ENCODE data around the gene CATSPER1. TPM values are rescaled to one million over a fixed set of nuclear protein-coding genes. Genes with fewer than 3 reads are reported as not detected.

The CATSPER1 gene
- total and polyA plus RNA-seq, 2 of the 8 experiments (the other 6 are each of a cell fraction or from before 2014, with no cell fraction given): not detected

DNA sequence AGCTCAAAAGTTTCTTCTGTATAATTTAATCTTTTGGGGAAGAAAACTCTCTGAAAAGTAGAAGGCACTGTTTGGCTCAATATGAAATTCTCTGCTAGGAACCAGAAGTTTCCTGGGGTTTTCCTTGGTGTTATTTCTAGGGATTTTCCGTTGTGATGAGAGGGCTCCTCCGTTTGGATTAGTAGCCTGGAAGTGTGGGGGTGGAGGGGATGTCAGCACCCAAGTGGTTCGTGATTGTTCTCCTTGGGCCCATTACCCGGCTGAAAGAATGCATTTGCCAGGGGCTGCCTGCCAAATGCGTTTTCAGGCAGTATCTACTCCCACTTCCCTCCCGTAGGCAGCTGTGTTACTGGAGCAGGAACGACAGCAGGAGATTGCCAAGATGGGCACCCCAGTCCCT is 30.2 kb upstream of the CATSPER1 start:
- Histone ChIP-seq H3K27me3 (replicated peaks in 1 of 4; ENCODE audit: control insufficient read depth in 3 of 4, extremely low read depth in 1 of 4, insufficient read depth in 3 of 4, low read length in 3 of 4) (no peaks in the 10 kb centered on the region), H3K27ac (ENCODE audit: low read depth, low read length) (no peak overlapping the region), H4K91ac (replicated peaks; ENCODE audit: insufficient read length, low read length) (no peak overlapping the region), H2BK120ac (replicated peaks; ENCODE audit: low read depth, low read length) (no peak overlapping the region), H3K18ac (ENCODE audit: extremely low read depth, low read length) (no peak overlapping the region), H2BK20ac (ENCODE audit: low read length) (no peak overlapping the region), H3K56ac (replicated peaks; ENCODE audit: insufficient read length, low read depth, low read length) (no peak overlapping the region), H4K5ac (ENCODE audit: insufficient read length, low read depth, low read length) (no peak overlapping the region), H3K9ac (replicated peaks in 1 of 4; ENCODE audit: extremely low read depth in 1 of 4, low read depth in 3 of 4, low read length in 3 of 4) (no peak overlapping the region), H2AK5ac (ENCODE audit: low read depth, low read length) (no peak overlapping the region), H3K4me3 (ENCODE audit: extremely low read depth in 1 of 4, insufficient read depth in 2 of 4, low read depth in 3 of 4, low read length in 4 of 4) (no peak overlapping the region), H3K23ac (ENCODE audit: insufficient read length) (no peak overlapping the region), H4K8ac (ENCODE audit: extremely low read depth, insufficient read depth, low read length) (no peak overlapping the region), H3K79me1 (ENCODE audit: low read depth, low read length) (peaks cover 10% of the 10 kb centered on the region), H4K20me1 (replicated peaks in 1 of 2; ENCODE audit: control insufficient read depth in 1 of 2, insufficient read depth in 2 of 2, low read length in 2 of 2) (peaks cover 0 to 11% of the 10 kb centered on the region in 2 experiments), H3K36me3 (ENCODE audit: control insufficient read depth in 2 of 4, insufficient read depth in 4 of 4, low read length in 3 of 4) (peaks cover 43 to 70% (median 60%) of the 10 kb centered on the region in 4 experiments), H2BK15ac (ENCODE audit: low read length) (no peak overlapping the region), H2BK5ac (ENCODE audit: low read depth, low read length) (no peak overlapping the region), H3K14ac (ENCODE audit: insufficient read length) (no peak overlapping the region), H3K4me2 (ENCODE audit: insufficient read depth in 1 of 2, low read depth in 2 of 2, low read length in 2 of 2) (no peak overlapping the region), H2BK12ac (ENCODE audit: low read depth, low read length) (no peak overlapping the region), H3K79me2 (ENCODE audit: control insufficient read depth in 1 of 2, insufficient read depth in 2 of 2, low read length in 2 of 2) (peaks cover 10 to 23% of the 10 kb centered on the region in 2 experiments), H3K9me3 (ENCODE audit: insufficient read depth in 2 of 2, low read depth in 1 of 2, low read length in 1 of 2) (no peaks in the 10 kb centered on the region), H3K4me1 (replicated peaks in 1 of 4; ENCODE audit: control insufficient read depth in 3 of 4, insufficient read depth in 4 of 4, low read length in 3 of 4) (peaks cover 0 to 7% (median 4%) of the 10 kb centered on the region in 4 experiments; a peak in 5 of 7 replicates), H3K23me2 (ENCODE audit: low read depth, low read length) (peaks cover 6% of the 10 kb centered on the region; the same call in 1 of the 2 replicates), H2AFZ (ENCODE audit: low read length) (no peak overlapping the region), H3K4ac (replicated peaks; ENCODE audit: insufficient read length, low read depth, low read length) (no peak overlapping the region)
- ChIA-PET POLR2A (ENCODE audit: partially characterized antibody) (interaction anchor here (0.6 to 13.4 kb wide), 4 partner anchors 11 to 367 kb away, joined by 3 to 150 read pairs (median 3); partner anchors contain the start of genes CST6 and PACS1), CTCF (ENCODE audit: partially characterized antibody) (interaction anchor here (0.8 to 12.0 kb wide), 4 partner anchors 9 to 170 kb away, joined by 3 to 144 read pairs (median 4); no protein-coding TSS in a partner anchor)
- FAIRE-seq (no peak), DNase-seq (ENCODE audit: low read depth in 1 of 2, low spot score in 2 of 2) (no peak)
- WGBS, 2 experiments (ENCODE audit: extremely low coverage in 1 of 2, insufficient coverage in 1 of 2, insufficient read length in 1 of 2, insufficient replicate concordance in 2 of 2, low coverage in 1 of 2, low lambda C conversion rate in 2 of 2, missing lambda C conversion rate in 1 of 2): 85% methylated on average over 7 of the region's 7 CpGs; no CpG with 5 or more reads in 1 of the 2 experiments
- TF ChIP-seq RNF2 (IDR thresholded peaks at IDR 0.05; ENCODE audit: borderline replicate concordance, low read depth, low read length, missing control alignments, poor library complexity, severe bottlenecking) (no peak), RXRA (IDR thresholded peaks at IDR 0.05; ENCODE audit: insufficient read depth, low read depth, low read length) (no peak), SIN3A (conservative IDR thresholded peaks at IDR 0.05 in 1 of 2, IDR thresholded peaks at IDR 0.05 in 1 of 2; ENCODE audit: low read depth in 1 of 2, low read length in 2 of 2) (no peak), PHF8 (conservative IDR thresholded peaks at IDR 0.05; ENCODE audit: low read depth, low read length) (no peak), JUN (IDR thresholded peaks at IDR 0.05; ENCODE audit: low read depth, low read length) (no peak), HDAC2 (IDR thresholded peaks at IDR 0.05; ENCODE audit: borderline replicate concordance in 1 of 2, low read depth in 2 of 2, low read length in 2 of 2) (no peak), CTCF (IDR thresholded peaks at IDR 0.05; ENCODE audit: control extremely low read depth in 1 of 3, insufficient read depth in 1 of 3, low read depth in 1 of 3, low read length in 3 of 3) (no peak), GABPA (IDR thresholded peaks at IDR 0.05; ENCODE audit: borderline replicate concordance, insufficient read depth, low read length) (no peak), CTBP2 (IDR thresholded peaks at IDR 0.05; ENCODE audit: borderline replicate concordance, insufficient read depth, insufficient read length, low read length) (no peak)
